Activated T-cell treated with anti-CD3 and anti-CD28 coated beads, Interleukin-2, amount 50 U/mL, for 24 hours (primary cell): ENCODE results near the gene OR2H1.

Experiments used
- DNase-seq: peaks from one replicate; pipeline ENCODE4 v3.0.0-alpha.2; 2020
- H3K27ac Mint-ChIP-seq: 2 replicates; pipeline ENCODE4 v1.8.0; 2020; ENCODE audit warnings: mild to moderate bottlenecking, mixed read lengths
- H3K27me3 Mint-ChIP-seq: 2 replicates; pipeline ENCODE4 v1.8.0; 2020; ENCODE audit warnings: mixed read lengths
- H3K36me3 Mint-ChIP-seq: 2 replicates; pipeline ENCODE4 v1.8.0; 2020; ENCODE audit warnings: low read depth, mixed read lengths
- H3K4me1 Mint-ChIP-seq: 2 replicates; pipeline ENCODE4 v1.8.0; 2020; ENCODE audit warnings: low read depth, mixed read lengths
- H3K4me3 Mint-ChIP-seq: 2 replicates; pipeline ENCODE4 v1.8.0; 2020; ENCODE audit warnings: mild to moderate bottlenecking, moderate library complexity, mixed read lengths
- H3K9me3 Mint-ChIP-seq: 2 replicates; pipeline ENCODE4 v1.8.0; 2020; ENCODE audit warnings: mixed read lengths

OR2H1 gene

DNA sequence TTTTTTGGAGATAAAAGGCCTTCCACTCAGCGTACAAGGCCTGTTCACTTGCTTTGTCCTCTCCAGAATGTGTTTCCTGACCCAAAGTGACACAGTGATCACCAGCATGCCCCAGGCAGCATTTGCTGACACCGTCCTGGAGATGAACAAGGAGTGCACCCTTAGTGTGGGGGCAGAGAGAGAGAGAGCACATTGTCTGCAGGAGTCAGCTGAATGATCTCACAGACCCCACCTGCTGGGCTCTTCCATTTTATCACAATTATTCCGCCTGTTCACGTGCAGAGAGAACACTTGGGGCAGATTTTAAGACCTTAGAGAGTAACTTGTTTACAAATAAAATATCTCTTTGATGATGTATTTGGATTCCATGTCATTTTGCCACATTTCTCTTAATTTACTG lies 53.2 kb downstream of the OR2H1 start:
- peaks cover 2% of the 10 kb centered on the region for H3K4me1 Mint-ChIP-seq
- no peak for DNase-seq
- H3K9me3 Mint-ChIP-seq = no peaks in the 10 kb centered on the region
- H3K4me3 Mint-ChIP-seq = no peak overlapping the region
- H3K36me3 Mint-ChIP-seq = no peaks in the 10 kb centered on the region
- peaks cover 12% of the 10 kb centered on the region for H3K27me3 Mint-ChIP-seq
- H3K27ac Mint-ChIP-seq = no peak overlapping the region

- Mint-ChIP-seq H3K9me3 (no peaks in the 10 kb centered on the region), H3K27me3 (peaks cover 9% of the 10 kb centered on the region), H3K36me3 (no peaks in the 10 kb centered on the region), H3K27ac (no peak overlapping the region), H3K4me1 (peaks cover 4% of the 10 kb centered on the region), H3K4me3 (no peak overlapping the region)
- DNase-seq = no peak
Observed at GRCh38 chr6:29510746-29511300, 53.9 kb downstream of the OR2H1 start.
